A549 (cell line): ENCODE measurements around the gene PRDX5. TPM values are rescaled to one million over a fixed set of nuclear protein-coding genes. Genes with fewer than 3 reads are reported as not detected.

ENCODE experiments used
- ATAC-seq, 2 experiments: fragments of 200-7000 bp in 1 of 2; fragments of >200 bp in 1 of 2; cut with Nextera tagmentation in 1 of 2; cut with Tn5 transposase in 1 of 2; 3 replicates each; pipeline versions ENCODE4 v1.8.0 to v1.9.1; 2018 to 2020; ENCODE audit warnings: mild to moderate bottlenecking in 1 of 2, moderate library complexity in 1 of 2
- CTCF ChIA-PET: fragments of 300-600 bp; sonication (Branson Sonifier 250); formaldehyde crosslinking; extraction: SDS; loops from one replicate; lab custom pipeline; 2021; ENCODE audit warnings: antibody characterized with exemption, inconsistent platforms; lab: Yijun Ruan, JAX
- POLR2A ChIA-PET: fragments of 350-600 bp; formaldehyde crosslinking; extraction: SDS; loops from one replicate; lab custom pipeline; 2021; ENCODE audit warnings: antibody characterized with exemption, inconsistent platforms; lab: Yijun Ruan, JAX
- DNase-seq, 2 experiments: peaks; one replicate each; pipeline versions ENCODE4 v3.0.0 to v3.0.0-alpha.2; 2011 to 2016; ENCODE audit warnings: low read depth in 1 of 2, low spot score in 1 of 2
- FAIRE-seq: peaks from 2 replicates; lab custom pipeline; 2011; peaks lifted over from hg19 to GRCh38; lab: Jason Lieb, UNC
- H3K27ac ChIP-seq, 2 experiments: fragments of >200 bp; sonication (Bioruptor Twin); formaldehyde crosslinking; 3 replicates each; pipeline ENCODE4 v1.5.1; 2016 to 2017
- H3K4me1 ChIP-seq: fragments of >200 bp; sonication (Bioruptor Twin); formaldehyde crosslinking; 3 replicates; pipeline ENCODE4 v1.6.1; 2016
- H3K4me2 ChIP-seq: fragments of >200 bp; sonication (Bioruptor Twin); formaldehyde crosslinking; 3 replicates; pipeline ENCODE4 v1.6.1; 2016
- H3K4me3 ChIP-seq: fragments of >200 bp; sonication (Bioruptor Twin); formaldehyde crosslinking; 3 replicates; pipeline ENCODE4 v1.5.1; 2016
- H3K9me3 ChIP-seq: fragments of >200 bp; sonication (Bioruptor Twin); formaldehyde crosslinking; 3 replicates; pipeline ENCODE4 v1.6.1; 2016
- ATOH8 ChIP-seq: fragments of 250-450 bp; sonication (Bioruptor Pico); IDR thresholded peaks from 2 replicates; pipeline ENCODE4 v1.5.0; 2020; ENCODE audit warnings: low read depth, mild to moderate bottlenecking, moderate library complexity
- CBX8 ChIP-seq: fragments of 200-600 bp; sonication (generic); IDR thresholded peaks from 2 replicates; pipeline ENCODE4 v1.6.1; 2016
- CHD2 ChIP-seq: fragments of 150-350 bp; IDR thresholded peaks from 2 replicates; pipeline ENCODE4 v1.6.1; 2014; ENCODE audit warnings: low read length; ENCODE audit not compliant: partially characterized antibody
- EHMT2 ChIP-seq: fragments of 200-600 bp; sonication (generic); IDR thresholded peaks from 2 replicates; pipeline ENCODE4 v1.6.1; 2016; ENCODE audit warnings: antibody characterized with exemption, low read depth, mild to moderate bottlenecking, moderate library complexity
- EP300 ChIP-seq, 2 experiments: fragments of >200 bp; sonication (Bioruptor Twin); formaldehyde crosslinking; IDR thresholded peaks; 2 replicates in 1 of 2; 3 replicates in 1 of 2; pipeline ENCODE4 v1.6.1; 2016 to 2017
- FOSB ChIP-seq: fragments of 250-450 bp; sonication (Bioruptor Pico); IDR thresholded peaks from 2 replicates; pipeline ENCODE4 v1.5.0; 2020; ENCODE audit warnings: mild to moderate bottlenecking, moderate library complexity
- FOSL2 ChIP-seq, 2 experiments: fragments of 450-650 bp in 1 of 2; fragments of >200 bp in 1 of 2; sonication (Bioruptor Twin) in 1 of 2; formaldehyde crosslinking; IDR thresholded peaks; 2 replicates each; pipeline versions ENCODE4 v1.5.0 to v1.6.1; 2016 to 2020; ENCODE audit warnings: mild to moderate bottlenecking in 1 of 2, moderate library complexity in 1 of 2
- HEYL ChIP-seq: fragments of 250-450 bp; sonication (Bioruptor Pico); IDR thresholded peaks from 2 replicates; pipeline ENCODE4 v1.8.0; 2021; ENCODE audit warnings: mild to moderate bottlenecking, moderate library complexity
- HOXB13 ChIP-seq: fragments of 250-450 bp; sonication (Bioruptor Pico); IDR thresholded peaks from 2 replicates; pipeline ENCODE4 v1.5.0; 2020; ENCODE audit warnings: low read depth, mild to moderate bottlenecking, moderate library complexity
- JUNB ChIP-seq: fragments of >200 bp; sonication (Bioruptor Twin); formaldehyde crosslinking; IDR thresholded peaks from 2 replicates; pipeline ENCODE4 v1.6.1; 2016
- MYC ChIP-seq: IDR thresholded peaks from 2 replicates; pipeline ENCODE4 v1.6.1; 2012; ENCODE audit warnings: mild to moderate bottlenecking, inconsistent platforms, low read length, improper control_type of control experiment, borderline replicate concordance
- NFE2L2 ChIP-seq: fragments of 150-350 bp; conservative IDR thresholded peaks from 2 replicates; pipeline ENCODE4 v1.6.1; 2014; ENCODE audit warnings: low read length
- POLR2A ChIP-seq: IDR thresholded peaks from 2 replicates; pipeline ENCODE4 v1.6.1; 2012; ENCODE audit warnings: mild to moderate bottlenecking, low read length
- POLR2AphosphoS2 ChIP-seq: conservative IDR thresholded peaks from 2 replicates; pipeline ENCODE4 v1.6.1; 2012; ENCODE audit warnings: low read length, improper control_type of control experiment, inconsistent platforms
- RAD21 ChIP-seq, 2 experiments: fragments of >200 bp in 1 of 2; sonication (Bioruptor Twin) in 1 of 2; formaldehyde crosslinking in 1 of 2; IDR thresholded peaks in 1 of 2; conservative IDR thresholded peaks in 1 of 2; 2 replicates in 1 of 2; 3 replicates in 1 of 2; pipeline ENCODE4 v1.6.1; 2012 to 2018; ENCODE audit warnings: inconsistent platforms in 1 of 2
- SMC3 ChIP-seq: fragments of >200 bp; sonication (Bioruptor Twin); formaldehyde crosslinking; IDR thresholded peaks from 3 replicates; pipeline ENCODE4 v1.6.1; 2018; ENCODE audit warnings: inconsistent platforms
- SREBF2 ChIP-seq: fragments of 450-650 bp; IDR thresholded peaks from 2 replicates; pipeline ENCODE4 v1.6.1; 2014; ENCODE audit warnings: mild to moderate bottlenecking, moderate library complexity
- TFCP2L1 ChIP-seq: fragments of 250-450 bp; sonication (Bioruptor Pico); IDR thresholded peaks from 2 replicates; pipeline ENCODE4 v1.5.0; 2021; ENCODE audit warnings: mild to moderate bottlenecking
- ZC3H11A ChIP-seq: fragments of 450-650 bp; IDR thresholded peaks from 2 replicates; pipeline ENCODE4 v1.6.1; 2014; ENCODE audit warnings: antibody characterized with exemption, mild to moderate bottlenecking
- ZFP36 ChIP-seq: fragments of 450-650 bp; IDR thresholded peaks from 2 replicates; pipeline ENCODE4 v1.6.1; 2014; ENCODE audit warnings: borderline replicate concordance; ENCODE audit not compliant: partially characterized antibody
- WGBS: methylation state at CpG from one replicate; pipeline ENCODE4 v1.1.6; 2017; ENCODE audit errors: missing lambda C conversion rate; 5-methylcytosine and 5-hydroxymethylcytosine counted together
- polyA plus RNA-seq, 4 experiments: library from polyadenylated mRNA; depleted of rRNA in 3 of 4; stranded (reverse); fragments of >200 nt; fragmentation: RNase III in 1 of 4; extraction: RNeasy Plus Mini Kit Qiagen cat#74134 plus additional on column Dnase treatment in 1 of 4; gene quantifications; 2 replicates in 3 of 4; 3 replicates in 1 of 4; pipeline ENCODE4 v1.2.3, GENCODE V29; 2011 to 2017
- TF ChIP-seq, protein P1 (sequence below): fragments of >200 bp; sonication (Bioruptor Twin); formaldehyde crosslinking; IDR thresholded peaks from 3 replicates; pipeline ENCODE4 v1.5.1; 2016
- TF ChIP-seq, protein P2 (sequence below): fragments of >200 bp; sonication (Bioruptor Twin); formaldehyde crosslinking; IDR thresholded peaks from 3 replicates; pipeline ENCODE4 v1.6.1; 2016
- TF ChIP-seq, protein P3 (sequence below): fragments of 150-350 bp; IDR thresholded peaks from 2 replicates; pipeline ENCODE4 v1.6.1; 2014; ENCODE audit warnings: low read depth, mild to moderate bottlenecking, low read length
- TF ChIP-seq, protein P4 (sequence below): IDR thresholded peaks from 2 replicates; pipeline ENCODE4 v1.6.1; 2012; ENCODE audit warnings: low read depth, borderline replicate concordance

PRDX5 gene
- polyA plus RNA-seq, 2 of the 4 experiments (the other 2 are of a cell fraction): 377 to 491 TPM

DNA sequence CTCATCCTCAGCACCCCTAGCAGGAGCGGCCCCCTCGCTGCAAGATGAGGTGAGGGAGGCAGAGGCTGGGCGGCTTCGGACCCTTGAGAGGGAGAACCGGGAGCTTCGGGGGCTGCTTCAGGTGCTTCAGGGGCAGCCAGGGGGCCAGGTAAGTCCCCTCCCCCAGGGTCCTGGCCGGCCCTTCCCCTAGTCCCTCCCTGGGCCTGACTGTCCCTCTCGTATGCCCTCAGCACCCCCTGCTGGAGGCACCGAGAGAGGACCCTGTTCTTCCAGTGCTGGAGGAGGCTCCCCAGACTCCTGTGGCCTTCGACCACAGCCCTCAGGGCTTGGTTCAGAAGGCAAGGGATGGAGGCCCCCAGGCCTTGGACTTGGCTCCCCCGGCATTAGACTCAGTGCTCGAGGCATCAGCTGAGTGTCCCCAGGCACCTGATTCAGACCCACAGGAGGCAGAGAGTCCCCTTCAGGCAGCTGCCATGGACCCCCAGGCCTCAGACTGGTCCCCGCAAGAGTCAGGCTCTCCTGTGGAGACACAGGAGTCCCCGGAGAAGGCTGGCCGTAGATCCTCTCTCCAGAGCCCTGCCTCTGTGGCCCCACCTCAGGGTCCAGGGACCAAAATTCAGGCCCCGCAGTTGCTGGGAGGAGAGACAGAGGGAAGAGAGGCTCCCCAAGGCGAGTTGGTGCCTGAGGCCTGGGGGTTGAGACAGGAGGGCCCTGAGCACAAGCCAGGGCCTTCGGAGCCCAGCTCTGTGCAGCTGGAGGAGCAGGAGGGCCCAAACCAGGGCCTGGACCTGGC, 26.0 kb downstream of the PRDX5 start:
- 76% methylated on average over 16 of the region's 18 CpGs for WGBS
- DNase-seq: peak; percentile 26 to 52
- CTCF ChIA-PET: interaction anchor here (0.8 to 33.9 kb wide), 9 partner anchors 9 to 105 kb away, joined by 3 to 996 read pairs (median 5); partner anchors contain the start of genes CATSPERZ, ESRRA, PRDX5 and TRMT112
- H3K27ac ChIP-seq: peak overlapping the region; percentile 2 to 93; a peak in 4 of 6 replicates
- TF ChIP-seq JUNB (no peak), SMC3 (peak; percentile 48), RAD21 (conservative IDR thresholded peaks at IDR 0.05 in 1 of 2, IDR thresholded peaks at IDR 0.05 in 1 of 2) (peak; percentile 68 to 70), CHD2 (no peak), FOSB (no peak), NFE2L2 (no peak)
- TF ChIP-seq, protein P1, sequence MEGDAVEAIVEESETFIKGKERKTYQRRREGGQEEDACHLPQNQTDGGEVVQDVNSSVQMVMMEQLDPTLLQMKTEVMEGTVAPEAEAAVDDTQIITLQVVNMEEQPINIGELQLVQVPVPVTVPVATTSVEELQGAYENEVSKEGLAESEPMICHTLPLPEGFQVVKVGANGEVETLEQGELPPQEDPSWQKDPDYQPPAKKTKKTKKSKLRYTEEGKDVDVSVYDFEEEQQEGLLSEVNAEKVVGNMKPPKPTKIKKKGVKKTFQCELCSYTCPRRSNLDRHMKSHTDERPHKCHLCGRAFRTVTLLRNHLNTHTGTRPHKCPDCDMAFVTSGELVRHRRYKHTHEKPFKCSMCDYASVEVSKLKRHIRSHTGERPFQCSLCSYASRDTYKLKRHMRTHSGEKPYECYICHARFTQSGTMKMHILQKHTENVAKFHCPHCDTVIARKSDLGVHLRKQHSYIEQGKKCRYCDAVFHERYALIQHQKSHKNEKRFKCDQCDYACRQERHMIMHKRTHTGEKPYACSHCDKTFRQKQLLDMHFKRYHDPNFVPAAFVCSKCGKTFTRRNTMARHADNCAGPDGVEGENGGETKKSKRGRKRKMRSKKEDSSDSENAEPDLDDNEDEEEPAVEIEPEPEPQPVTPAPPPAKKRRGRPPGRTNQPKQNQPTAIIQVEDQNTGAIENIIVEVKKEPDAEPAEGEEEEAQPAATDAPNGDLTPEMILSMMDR: peak; percentile 36; the same call in 2 of the 3 replicates
- TF ChIP-seq, protein P2, sequence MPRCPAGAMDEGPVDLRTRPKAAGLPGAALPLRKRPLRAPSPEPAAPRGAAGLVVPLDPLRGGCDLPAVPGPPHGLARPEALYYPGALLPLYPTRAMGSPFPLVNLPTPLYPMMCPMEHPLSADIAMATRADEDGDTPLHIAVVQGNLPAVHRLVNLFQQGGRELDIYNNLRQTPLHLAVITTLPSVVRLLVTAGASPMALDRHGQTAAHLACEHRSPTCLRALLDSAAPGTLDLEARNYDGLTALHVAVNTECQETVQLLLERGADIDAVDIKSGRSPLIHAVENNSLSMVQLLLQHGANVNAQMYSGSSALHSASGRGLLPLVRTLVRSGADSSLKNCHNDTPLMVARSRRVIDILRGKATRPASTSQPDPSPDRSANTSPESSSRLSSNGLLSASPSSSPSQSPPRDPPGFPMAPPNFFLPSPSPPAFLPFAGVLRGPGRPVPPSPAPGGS: no peak
- TF ChIP-seq, all 56 proteins: peak for 3
- peak in 1 of 2 experiments; percentile 42; a peak in 3 of 6 replicates for ATAC-seq
- FAIRE-seq: no peak
- peaks cover 22% of the 10 kb centered on the region for H3K4me1 ChIP-seq
- POLR2A ChIA-PET: no interaction called here
- no peak overlapping the region for H3K4me3 ChIP-seq
- no peak overlapping the region for H3K4me2 ChIP-seq
- no peaks in the 10 kb centered on the region for H3K9me3 ChIP-seq

GRCh38 chr11:64344787-64345186, 26.9 kb downstream of the PRDX5 start:
- no peaks in the 10 kb centered on the region for H3K9me3 ChIP-seq
- WGBS: 93% methylated on average over 28 of the region's 28 CpGs
- no peak for ATAC-seq
- H3K4me1 ChIP-seq: peaks cover 22% of the 10 kb centered on the region
- TF ChIP-seq CBX8 (no peak), ZC3H11A (no peak), RAD21 (conservative IDR thresholded peaks at IDR 0.05 in 1 of 2, IDR thresholded peaks at IDR 0.05 in 1 of 2) (no peak), SMC3 (no peak), MYC (no peak), EP300 (IDR thresholded peaks at IDR 0.05) (no peak), EHMT2 (no peak), HEYL (CRISPR knock-in tag) (no peak), POLR2A (no peak), CHD2 (no peak), SREBF2 (no peak), HOXB13 (CRISPR knock-in tag) (no peak), TFCP2L1 (CRISPR knock-in tag) (no peak), FOSL2 (IDR thresholded peaks at IDR 0.05) (no peak), FOSL2 (CRISPR knock-in tag; IDR thresholded peaks at IDR 0.05) (no peak), ZFP36 (no peak), ATOH8 (CRISPR knock-in tag) (no peak), POLR2AphosphoS2 (no peak)
- TF ChIP-seq, protein P3, sequence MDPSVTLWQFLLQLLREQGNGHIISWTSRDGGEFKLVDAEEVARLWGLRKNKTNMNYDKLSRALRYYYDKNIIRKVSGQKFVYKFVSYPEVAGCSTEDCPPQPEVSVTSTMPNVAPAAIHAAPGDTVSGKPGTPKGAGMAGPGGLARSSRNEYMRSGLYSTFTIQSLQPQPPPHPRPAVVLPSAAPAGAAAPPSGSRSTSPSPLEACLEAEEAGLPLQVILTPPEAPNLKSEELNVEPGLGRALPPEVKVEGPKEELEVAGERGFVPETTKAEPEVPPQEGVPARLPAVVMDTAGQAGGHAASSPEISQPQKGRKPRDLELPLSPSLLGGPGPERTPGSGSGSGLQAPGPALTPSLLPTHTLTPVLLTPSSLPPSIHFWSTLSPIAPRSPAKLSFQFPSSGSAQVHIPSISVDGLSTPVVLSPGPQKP: no peak
- TF ChIP-seq, protein P4, sequence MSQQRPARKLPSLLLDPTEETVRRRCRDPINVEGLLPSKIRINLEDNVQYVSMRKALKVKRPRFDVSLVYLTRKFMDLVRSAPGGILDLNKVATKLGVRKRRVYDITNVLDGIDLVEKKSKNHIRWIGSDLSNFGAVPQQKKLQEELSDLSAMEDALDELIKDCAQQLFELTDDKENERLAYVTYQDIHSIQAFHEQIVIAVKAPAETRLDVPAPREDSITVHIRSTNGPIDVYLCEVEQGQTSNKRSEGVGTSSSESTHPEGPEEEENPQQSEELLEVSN: no peak
- TF ChIP-seq, all 56 proteins: peak for 0
- DNase-seq (no peak), FAIRE-seq (no peak)
- no peak overlapping the region for H3K4me3 ChIP-seq
- no peak overlapping the region for H3K4me2 ChIP-seq
- H3K27ac ChIP-seq: 0 out of 6 replicates have a peak overlapping the region, but pooled peaks of 1 of the 2 experiments have one; percentile 4
- ChIA-PET POLR2A (interaction anchor here (0.8 kb wide), 1 partner anchor 27 kb away, joined by 3 read pairs; the partner anchor contains the start of gene PRDX5), CTCF (interaction anchor here (1.0 to 33.9 kb wide), 7 partner anchors 9 to 140 kb away, joined by 3 to 996 read pairs (median 7); partner anchors contain the start of genes CATSPERZ, ESRRA, PRDX5 and TRMT112)
